ENCODE measurements around the gene TBX21.
"Not testable (repeated sequence)": the region's sequence is repeated elsewhere in the genome, so short reads cannot be mapped to it uniquely, and the experiment has no call there.

The TBX21 gene

DNA sequence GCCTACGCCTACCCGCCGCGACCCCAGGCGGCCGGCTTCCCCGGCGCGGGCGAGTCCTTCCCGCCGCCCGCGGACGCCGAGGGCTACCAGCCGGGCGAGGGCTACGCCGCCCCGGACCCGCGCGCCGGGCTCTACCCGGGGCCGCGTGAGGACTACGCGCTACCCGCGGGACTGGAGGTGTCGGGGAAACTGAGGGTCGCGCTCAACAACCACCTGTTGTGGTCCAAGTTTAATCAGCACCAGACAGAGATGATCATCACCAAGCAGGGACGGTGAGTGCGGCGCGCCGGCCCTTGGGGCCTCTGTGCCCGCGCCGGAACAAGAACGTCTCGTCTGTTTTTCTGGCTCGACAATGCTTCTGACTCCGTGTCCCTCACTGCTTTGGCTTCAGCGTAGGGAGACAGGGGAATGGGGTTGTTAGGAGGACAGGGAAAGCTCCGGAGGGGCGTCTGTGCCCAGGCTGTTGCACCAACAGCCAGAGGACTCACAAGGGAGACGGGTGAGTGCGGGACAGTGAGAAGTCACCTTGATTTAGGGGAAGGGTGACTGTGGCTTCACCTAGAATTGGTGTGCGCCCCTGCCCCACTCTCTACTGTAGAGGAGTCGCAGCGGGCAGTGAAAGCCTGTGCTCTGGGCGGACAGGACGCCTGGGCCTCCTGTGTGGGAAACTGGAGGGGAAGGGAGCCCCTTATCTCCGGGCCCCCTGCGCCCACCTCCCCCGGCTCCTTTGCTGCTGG is 806 bp downstream of the TBX21 start:
- peak in 1 of 2 experiments; percentile 61 for DNase-seq

- DNase-seq: no peak
Observed at GRCh38 chr17:47735139-47735464, 2.1 kb downstream of the TBX21 start.

DNA sequence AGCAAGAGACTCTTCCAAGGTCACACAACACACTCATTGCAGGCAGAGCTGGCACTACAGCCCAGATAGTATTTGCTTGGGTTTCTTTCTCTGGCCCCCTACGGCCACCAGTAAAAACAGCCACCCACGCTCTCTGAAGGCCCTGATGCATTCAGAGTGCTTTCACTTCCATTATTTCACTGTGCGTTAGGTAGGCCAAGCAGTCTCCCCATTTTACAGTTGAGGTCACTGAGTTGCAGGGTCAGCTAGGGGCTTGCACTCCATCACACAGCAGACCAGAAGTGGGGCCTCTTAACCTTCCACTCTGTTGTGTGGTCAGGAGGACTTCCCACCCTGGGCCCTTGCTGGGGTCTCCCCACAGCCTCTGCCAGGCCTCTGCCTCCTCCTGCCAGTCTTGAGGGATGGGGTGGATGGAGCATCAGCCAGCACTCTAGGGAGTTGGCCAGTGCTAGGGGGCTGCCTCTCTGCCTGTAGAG is 2.5 kb downstream of the TBX21 start:
- no peak for DNase-seq

DNA sequence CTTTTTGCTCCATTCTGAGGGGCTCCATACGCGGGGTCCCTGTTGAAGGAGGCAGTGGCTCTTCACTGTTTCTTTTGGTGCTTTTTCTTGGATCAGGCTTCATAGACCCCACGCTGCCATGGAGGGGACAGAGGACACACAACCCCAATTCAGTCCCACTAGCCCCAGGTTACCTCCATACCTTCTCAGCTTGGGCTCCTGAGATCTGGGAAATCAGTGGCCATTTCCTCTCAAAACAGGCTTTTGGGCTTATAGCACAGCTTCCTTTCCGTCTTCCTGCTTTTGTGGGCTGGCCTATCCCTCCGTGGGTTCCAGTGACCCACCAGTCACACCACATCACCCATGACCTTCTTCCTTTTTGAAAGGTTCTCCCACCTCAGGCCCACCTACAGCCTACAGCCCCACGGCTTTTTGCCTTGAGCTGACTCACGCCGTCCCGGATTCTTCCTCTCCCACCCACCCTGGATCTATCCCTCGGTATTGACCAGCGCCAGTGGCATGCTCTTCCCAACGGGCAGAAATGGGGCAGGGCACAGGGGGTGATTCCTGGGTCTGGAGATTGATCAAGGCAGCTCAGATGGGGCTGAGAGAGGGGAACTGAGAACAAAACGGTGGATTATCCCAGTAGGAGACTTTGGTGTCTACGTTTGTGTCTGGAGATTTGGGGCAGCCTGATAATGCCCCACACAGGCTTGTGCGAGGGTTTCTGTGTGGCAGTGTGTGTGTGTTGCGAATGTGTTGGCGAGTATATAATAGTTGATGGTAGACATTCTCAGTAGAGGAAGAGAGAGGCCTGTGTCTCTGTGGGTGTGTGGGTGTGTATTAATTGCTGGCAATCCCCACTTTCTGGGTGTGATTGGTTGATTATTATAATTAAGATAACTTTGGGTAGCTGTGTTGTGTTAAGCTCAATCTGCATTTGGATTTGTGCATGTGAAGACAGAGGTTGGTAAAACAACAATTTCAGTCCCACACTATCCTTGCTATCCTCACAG is 3.8 kb downstream of the TBX21 start:
- DNase-seq: no peak

- DNase-seq: no peak
Observed at GRCh38 chr17:47738178-47738577, 5.1 kb downstream of the TBX21 start.

- DNase-seq: no peak
Observed at GRCh38 chr17:47739150-47739549, 6.1 kb downstream of the TBX21 start.

GRCh38 chr17:47739945-47740344 is 6.9 kb downstream of the TBX21 start:
- DNase-seq: not testable (repeated sequence)

DNA sequence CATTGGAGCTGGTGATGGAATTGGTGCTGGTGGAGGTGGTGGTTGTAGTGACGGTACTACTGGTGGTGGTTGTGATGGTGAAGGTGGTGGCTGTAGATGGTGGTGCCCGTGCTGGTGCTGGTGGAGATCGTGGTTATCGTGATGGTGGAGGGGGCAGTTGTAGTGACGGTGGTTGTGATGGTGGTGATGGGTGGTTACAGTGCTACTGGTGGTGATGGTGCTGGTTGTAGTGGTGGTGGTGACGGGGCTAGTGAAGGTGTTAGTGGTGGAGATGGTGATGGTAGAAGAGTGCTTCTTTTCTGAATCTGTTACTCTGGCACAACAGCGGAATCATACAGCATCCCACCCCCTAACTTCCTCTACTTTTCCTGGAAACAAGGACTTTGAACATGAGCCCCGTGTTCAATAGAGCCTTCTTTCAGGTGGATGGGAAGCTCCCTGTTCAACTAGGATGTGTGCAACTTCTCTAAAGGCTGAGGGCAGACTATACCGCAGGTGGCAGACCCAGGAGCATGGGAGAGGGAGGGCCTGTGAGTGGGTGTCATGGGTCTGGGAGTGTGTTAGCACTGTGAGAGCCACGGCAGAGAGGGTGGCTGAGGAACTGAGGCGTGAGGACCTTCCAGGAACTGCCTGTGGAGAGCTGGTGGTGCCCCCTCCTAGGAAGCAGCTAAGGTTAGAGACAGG is 8.2 kb downstream of the TBX21 start:
- DNase-seq: no peak

DNA sequence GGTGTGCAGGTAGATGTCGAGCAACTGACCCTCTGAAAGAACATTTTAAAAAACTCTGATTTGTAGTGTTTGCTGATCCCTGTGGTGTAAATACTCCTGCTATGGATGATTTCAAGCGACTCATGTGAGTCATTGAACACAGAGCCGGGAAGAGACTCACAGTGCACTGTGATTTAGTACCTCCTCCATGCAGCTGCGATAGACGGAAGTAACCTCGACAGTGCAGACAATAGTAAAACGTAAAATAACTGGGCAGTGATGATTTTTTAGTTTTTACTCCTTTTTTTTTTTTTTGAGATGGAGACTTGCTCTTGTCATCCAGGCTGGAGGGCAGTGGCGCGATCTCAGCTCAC is 8.7 kb downstream of the TBX21 start:
- no peak for DNase-seq

DNA sequence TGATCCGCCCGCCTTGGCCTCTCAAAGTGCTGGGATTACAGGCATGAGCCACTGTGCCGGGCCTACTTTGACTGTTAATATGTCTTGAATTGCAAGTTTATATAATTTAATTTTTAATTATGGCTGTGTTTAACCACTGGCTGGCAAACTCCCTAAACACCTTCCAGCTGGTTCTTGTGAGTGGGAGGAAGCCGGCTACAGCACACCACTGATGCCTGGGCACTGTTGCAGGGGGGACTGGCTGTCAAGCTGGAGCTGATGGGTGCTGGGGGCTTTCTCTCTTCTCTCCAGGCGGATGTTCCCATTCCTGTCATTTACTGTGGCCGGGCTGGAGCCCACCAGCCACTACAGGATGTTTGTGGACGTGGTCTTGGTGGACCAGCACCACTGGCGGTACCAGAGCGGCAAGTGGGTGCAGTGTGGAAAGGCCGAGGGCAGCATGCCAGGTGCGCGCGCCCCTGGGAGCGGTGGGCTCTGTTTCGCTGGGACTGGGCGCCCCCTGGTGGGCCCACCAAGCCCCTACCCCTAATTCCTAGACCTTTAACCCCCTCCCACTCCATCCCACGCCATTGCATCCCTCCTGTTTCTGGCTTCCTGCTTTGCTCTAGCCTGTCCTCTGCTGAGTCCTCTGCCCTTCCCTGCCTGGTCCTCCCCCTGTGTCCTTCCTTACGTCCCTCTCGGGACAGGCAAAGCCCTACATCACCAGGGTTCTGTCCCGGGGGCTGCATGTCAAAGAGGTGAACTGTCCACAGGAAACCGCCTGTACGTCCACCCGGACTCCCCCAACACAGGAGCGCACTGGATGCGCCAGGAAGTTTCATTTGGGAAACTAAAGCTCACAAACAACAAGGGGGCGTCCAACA is 9.5 kb downstream of the TBX21 start:
- DNase-seq: peak in 1 of 2 experiments; percentile 73

GRCh38 chr17:47744168-47745036 is 11.4 kb downstream of the TBX21 start:
- peak in 1 of 2 experiments; percentile 16 for DNase-seq

DNA sequence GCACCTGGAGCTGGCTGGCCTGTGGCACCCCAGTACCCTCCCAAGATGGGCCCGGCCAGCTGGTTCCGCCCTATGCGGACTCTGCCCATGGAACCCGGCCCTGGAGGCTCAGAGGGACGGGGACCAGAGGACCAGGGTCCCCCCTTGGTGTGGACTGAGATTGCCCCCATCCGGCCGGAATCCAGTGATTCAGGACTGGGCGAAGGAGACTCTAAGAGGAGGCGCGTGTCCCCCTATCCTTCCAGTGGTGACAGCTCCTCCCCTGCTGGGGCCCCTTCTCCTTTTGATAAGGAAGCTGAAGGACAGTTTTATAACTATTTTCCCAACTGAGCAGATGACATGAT is 12.0 kb downstream of the TBX21 start:
- DNase-seq: no peak

GRCh38 chr17:47751471-47751870 is 18.4 kb downstream of the TBX21 start:
- DNase-seq: no peak

DNA sequence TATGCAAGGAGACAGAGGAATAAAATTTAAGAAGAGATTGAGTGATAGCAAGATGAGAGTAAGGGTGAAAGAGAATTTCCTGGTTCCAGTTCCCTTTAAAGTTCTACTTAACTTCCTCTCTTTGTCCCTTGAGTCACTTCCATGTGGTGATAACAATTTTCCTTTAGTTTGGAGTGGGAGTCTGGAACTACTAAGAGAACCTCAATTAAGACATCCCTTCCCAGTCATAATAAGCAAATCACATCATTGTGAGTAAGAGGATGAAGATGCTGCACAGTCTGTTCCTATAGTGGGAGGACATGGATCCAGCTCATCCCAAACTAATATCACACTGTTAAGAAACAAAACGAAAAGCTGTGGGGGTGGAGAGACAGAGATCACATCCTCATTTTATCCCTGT is 24.4 kb downstream of the TBX21 start:
- no peak for DNase-seq

GRCh38 chr17:47760409-47761140 is 27.5 kb downstream of the TBX21 start:
- DNase-seq: no peak

- no peak for DNase-seq
Observed at GRCh38 chr17:47762728-47763127, 29.7 kb downstream of the TBX21 start.

- no peak for DNase-seq
Observed at GRCh38 chr17:47763913-47764582, 31.0 kb downstream of the TBX21 start.

DNA sequence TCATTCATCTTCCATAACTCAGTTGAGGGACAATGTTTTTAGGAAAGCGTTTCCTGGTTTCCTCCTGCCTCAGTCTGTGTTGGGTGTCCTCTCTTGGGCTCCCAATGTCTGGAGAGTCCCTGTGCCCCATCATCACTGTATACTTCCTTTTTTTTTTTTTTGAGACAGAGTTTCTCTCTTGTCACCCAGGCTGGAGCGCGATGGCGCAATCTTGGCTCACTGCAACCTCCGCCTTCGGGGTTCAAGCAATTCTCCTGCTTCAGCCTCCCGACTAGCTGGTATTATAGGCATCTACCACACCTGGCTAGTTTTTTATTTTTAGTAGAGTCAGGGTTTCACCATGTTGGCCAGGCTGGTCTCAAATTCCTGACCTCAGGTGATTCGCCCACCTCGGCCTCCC is 40.6 kb downstream of the TBX21 start:
- DNase-seq: not testable (repeated sequence)

- DNase-seq: no peak
Observed at GRCh38 chr17:47774331-47774730, 41.3 kb downstream of the TBX21 start.

- DNase-seq: no peak
Observed at GRCh38 chr17:47774987-47775580, 42.0 kb downstream of the TBX21 start.
